ENCODE measurements around the gene KIAA1586.
"Not testable (repeated sequence)": the region's sequence is repeated elsewhere in the genome, so short reads cannot be mapped to it uniquely, and the experiment has no call there.

The KIAA1586 gene, protein sequence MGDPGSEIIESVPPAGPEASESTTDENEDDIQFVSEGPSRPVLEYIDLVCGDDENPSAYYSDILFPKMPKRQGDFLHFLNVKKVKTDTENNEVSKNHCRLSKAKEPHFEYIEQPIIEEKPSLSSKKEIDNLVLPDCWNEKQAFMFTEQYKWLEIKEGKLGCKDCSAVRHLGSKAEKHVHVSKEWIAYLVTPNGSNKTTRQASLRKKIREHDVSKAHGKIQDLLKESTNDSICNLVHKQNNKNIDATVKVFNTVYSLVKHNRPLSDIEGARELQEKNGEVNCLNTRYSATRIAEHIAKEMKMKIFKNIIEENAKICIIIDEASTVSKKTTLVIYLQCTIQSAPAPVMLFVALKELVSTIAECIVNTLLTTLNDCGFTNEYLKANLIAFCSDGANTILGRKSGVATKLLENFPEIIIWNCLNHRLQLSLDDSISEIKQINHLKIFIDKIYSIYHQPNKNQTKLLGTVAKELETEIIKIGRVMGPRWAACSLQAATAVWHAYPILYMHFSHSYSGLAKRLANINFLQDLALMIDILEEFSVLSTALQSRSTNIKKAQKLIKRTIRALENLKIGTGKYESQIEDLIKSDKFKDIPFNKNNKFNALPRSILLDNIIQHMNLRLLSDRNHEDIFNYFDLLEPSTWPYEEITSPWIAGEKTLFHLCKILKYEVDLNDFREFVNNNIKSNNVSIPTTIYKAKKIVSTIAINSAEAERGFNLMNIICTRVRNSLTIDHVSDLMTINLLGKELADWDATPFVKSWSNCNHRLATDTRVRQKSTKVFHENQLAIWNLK

GRCh38 chr6:57046332-57047256, at the start of gene KIAA1586:
Gene KIAA1586 (plus strand): TSS chr6:57046693. CDS start chr6:57046756, 63 bp downstream.
- peak; percentile 95 for DNase-seq (ENCODE audit: low spot score)

DNA sequence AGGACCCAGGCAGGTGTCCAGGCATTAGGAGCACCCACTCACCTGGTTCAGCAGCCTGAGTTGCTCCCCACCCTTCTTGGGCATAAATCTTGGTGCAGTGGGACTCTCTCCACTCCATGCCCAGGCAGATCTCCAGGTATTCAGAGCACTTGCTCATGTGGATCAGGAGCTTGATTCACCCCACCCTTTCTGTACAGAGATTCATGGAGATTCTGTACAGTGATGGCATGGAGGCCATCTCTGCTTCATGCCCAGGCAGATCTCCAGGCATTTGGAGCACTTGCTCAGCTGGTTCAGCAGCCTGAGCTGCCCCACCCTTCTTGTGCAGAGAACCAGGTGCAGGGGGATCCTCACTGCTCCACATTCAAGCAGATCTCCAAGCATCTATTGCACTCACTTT, 47.4 kb upstream of the KIAA1586 start:
- no peak for DNase-seq (ENCODE audit: low spot score)

GRCh38 chr6:56999748-57000147, 46.7 kb upstream of the KIAA1586 start:
- DNase-seq (ENCODE audit: low spot score): not testable (repeated sequence)

- DNase-seq (ENCODE audit: low spot score): no peak
Measured at GRCh38 chr6:57002197-57002596, 44.3 kb upstream of the KIAA1586 start.

GRCh38 chr6:57004292-57004691, 42.2 kb upstream of the KIAA1586 start:
- DNase-seq (ENCODE audit: low spot score): no peak

DNA sequence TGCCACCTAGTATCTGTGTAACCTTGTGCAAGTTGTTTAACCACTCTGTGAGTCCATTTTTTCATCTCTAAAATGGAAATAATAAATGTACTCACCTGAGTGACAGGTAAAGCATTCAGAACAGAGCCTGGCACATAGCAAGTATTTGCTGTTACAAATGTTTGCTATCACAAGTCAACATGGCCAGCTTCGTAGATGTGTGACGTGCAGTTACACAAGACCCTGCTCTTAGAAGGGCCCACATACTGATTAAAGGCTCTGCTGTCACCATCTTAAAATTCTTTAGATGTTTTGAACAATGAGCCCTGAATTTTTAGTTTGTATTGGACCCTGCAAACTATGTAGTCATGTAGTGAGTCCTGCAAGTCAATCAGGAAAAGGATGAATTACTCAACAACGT, 40.4 kb upstream of the KIAA1586 start:
- no peak for DNase-seq (ENCODE audit: low spot score)

DNA sequence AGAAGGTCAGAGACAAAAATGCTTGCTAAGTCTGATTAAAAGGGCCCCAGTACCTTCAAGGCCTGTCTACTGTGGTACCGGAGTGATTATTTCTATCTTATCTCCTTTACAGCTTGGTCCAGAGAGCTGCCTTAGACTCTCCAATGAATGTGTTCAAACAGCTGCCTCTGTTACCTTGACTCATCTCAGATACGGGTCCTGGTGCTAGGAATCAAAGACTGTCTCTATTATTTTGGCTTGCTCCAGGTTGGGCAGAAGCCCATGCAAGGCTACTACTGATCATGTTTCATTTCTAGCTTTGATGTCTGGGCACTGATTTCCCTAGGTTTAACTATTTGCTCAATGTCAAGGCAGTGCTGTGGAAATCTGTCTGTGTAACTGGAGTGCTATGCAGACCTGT, 38.4 kb upstream of the KIAA1586 start:
- not testable (repeated sequence) for DNase-seq (ENCODE audit: low spot score)

- peak; percentile 74 for DNase-seq (ENCODE audit: low spot score)
Measured at GRCh38 chr6:57013521-57013926, 33.0 kb upstream of the KIAA1586 start.

DNA sequence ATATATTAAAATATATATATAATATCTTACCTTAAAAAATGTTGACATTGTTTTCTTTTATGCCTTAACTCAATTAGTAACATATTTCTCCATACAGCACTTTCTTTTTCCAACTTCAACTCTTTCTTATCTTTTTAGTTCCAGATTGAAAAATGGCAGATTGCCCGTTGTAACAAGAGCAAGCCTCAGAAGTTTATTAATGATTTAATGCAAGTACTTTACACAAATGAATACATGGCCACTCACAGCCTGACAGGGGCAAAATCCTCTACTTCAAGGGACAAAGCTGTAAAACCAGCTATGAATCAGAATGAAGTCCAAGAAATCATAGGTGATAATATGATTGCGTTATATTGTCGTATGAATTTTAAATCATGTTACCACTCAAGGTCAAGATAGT, 29.4 kb upstream of the KIAA1586 start:
- no peak for DNase-seq (ENCODE audit: low spot score)

DNA sequence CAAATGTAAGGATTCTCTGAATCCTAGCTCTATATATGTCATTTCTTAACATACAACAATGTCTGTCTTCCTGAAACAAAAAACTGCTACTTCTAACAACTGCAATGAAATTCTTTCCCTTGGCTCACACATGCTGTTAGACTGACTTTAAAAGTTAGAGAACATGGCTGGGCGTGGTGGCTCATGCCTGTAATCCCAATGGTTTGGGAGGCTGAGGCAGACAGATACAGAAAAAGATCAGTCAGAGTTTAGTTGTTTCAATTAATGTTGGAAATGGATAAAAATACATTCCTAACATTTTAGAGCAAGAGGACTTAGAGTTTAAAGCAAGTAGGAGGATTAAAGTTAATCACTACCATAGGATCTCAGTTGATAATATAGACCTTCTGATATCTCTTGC, 28.7 kb upstream of the KIAA1586 start:
- no peak for DNase-seq (ENCODE audit: low spot score)

GRCh38 chr6:57019434-57019833, 27.1 kb upstream of the KIAA1586 start:
- DNase-seq (ENCODE audit: low spot score): no peak

- peak; percentile 69 for DNase-seq (ENCODE audit: low spot score)
Measured at GRCh38 chr6:57021086-57021720, 25.3 kb upstream of the KIAA1586 start.

GRCh38 chr6:57024321-57024720, 22.2 kb upstream of the KIAA1586 start:
- no peak for DNase-seq (ENCODE audit: low spot score)

- DNase-seq (ENCODE audit: low spot score): no peak
Measured at GRCh38 chr6:57024775-57025174, 21.7 kb upstream of the KIAA1586 start.

GRCh38 chr6:57026001-57026400, 20.5 kb upstream of the KIAA1586 start:
- no peak for DNase-seq (ENCODE audit: low spot score)

GRCh38 chr6:57027301-57027700, 19.2 kb upstream of the KIAA1586 start:
- no peak for DNase-seq (ENCODE audit: low spot score)

- DNase-seq (ENCODE audit: low spot score): no peak
Measured at GRCh38 chr6:57029213-57029612, 17.3 kb upstream of the KIAA1586 start.

- DNase-seq (ENCODE audit: low spot score): no peak
Measured at GRCh38 chr6:57033228-57033627, 13.3 kb upstream of the KIAA1586 start.

DNA sequence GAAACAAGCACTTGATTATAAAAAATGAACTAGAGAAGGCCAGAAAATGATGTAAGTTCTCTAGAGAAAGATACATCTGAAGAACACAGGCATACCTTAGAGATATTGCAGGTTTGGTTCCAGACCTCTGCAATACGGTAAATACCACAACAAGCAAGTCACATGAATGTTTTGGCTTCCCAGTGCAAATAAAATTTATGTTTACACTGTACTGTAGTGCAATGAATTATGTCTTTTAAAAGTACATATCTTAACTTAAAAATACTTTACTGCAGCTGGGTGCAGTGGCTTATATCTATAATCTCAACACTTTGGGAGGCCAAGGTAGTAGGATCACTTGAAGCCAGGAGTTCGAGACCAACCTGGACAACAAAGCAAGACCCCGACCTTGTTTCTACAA, 10.9 kb upstream of the KIAA1586 start:
- no peak for DNase-seq (ENCODE audit: low spot score)

DNA sequence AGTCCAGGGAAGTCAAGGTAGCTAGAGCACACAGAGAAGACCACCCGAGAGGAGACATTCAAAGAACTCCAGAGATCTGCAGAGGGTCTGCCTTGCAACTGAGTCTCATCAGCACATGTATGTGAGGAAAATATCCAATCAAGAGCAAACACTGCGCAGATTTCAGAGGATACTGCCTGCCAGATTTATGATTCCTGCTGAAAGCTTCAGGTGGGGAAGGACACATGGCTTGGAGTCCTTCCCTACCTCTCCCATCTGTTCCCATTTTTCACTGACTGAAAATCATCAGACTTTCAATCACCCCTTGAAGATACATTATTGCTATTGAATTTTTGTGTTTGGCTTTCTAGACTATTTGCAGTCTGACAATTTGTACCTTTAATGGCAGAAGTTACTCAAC, 7.6 kb upstream of the KIAA1586 start:
- DNase-seq (ENCODE audit: low spot score): no peak

DNA sequence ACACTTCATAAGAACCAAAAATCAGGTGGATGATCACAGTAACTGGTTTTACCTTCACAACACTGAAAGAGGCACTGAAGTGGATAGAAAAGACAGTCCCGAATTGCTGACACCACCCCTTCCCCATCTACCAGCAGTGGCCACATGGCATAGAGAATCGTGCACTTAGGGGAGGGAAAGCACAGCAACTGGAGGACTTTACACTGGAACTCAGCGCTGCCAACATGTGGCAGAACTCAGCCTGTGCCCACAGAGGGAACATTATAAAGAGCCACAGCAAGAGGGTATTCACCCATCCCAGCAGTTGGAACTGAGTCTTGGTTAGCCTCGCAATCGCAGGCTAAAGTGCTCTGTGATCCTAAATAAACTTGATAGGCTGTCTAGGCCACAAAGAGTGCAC, 6.5 kb upstream of the KIAA1586 start:
- DNase-seq (ENCODE audit: low spot score): no peak

- DNase-seq (ENCODE audit: low spot score): not testable (repeated sequence)
Measured at GRCh38 chr6:57044061-57044460, 2.4 kb upstream of the KIAA1586 start.
